HG03108 (cell line): ENCODE measurements around the gene CISD3.

Source experiments
- ATAC-seq: cut with Tn5 transposase; IDR thresholded peaks from one replicate; pipeline ENCODE4 v1.9.1; 2021; ENCODE audit warnings: moderate library complexity; ENCODE audit not compliant: unreplicated experiment

CISD3 gene

DNA sequence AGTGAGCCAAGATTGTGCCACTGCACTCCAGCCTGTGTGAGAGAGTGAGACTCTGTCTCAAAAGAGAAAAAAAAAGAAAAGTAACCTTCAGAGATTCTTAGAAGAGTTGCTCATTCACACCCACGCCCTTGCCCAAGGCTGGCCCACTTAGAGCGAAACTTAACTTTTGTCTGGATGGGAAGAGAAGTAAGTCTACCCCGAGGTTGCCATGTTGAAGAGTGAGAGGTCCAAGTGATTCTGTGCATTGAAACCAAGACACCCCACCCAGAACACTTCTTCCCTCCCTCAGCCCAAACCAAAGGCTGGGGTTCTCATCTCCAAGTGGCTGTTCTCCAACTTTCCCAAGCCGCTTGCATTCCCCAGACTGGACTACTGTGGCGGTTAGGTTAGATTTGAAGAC lies 2.4 kb upstream of the CISD3 start:
- no peak for ATAC-seq

GRCh38 chr17:38728290-38728831 lies 1.8 kb upstream of the CISD3 start:
- no peak for ATAC-seq

DNA sequence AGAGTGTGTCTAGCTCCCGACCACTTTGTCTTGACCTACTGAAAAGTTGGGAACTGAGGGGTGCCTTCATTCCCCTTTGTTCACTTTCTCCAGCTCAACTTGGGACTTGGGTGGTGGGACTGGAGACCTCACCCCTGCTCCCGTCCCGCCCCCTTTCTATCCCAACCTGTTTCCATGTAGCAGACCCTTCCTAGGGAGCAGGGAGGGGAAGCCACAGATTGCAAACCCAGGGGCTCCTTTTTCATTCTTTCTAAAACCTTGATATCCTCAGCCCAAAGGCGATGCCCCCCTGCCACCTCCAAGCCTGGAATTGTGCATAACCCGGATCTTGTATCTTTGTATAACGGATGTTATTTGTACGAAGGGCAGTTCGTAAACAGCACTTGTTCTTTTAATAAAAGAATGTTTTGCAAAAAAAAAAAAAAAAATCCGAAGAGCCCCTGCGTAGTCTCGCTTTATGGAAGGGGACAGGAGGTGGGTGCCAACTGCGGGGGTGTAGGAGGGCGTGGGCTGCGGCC lies 714 bp upstream of the CISD3 start:
- no peak for ATAC-seq

DNA sequence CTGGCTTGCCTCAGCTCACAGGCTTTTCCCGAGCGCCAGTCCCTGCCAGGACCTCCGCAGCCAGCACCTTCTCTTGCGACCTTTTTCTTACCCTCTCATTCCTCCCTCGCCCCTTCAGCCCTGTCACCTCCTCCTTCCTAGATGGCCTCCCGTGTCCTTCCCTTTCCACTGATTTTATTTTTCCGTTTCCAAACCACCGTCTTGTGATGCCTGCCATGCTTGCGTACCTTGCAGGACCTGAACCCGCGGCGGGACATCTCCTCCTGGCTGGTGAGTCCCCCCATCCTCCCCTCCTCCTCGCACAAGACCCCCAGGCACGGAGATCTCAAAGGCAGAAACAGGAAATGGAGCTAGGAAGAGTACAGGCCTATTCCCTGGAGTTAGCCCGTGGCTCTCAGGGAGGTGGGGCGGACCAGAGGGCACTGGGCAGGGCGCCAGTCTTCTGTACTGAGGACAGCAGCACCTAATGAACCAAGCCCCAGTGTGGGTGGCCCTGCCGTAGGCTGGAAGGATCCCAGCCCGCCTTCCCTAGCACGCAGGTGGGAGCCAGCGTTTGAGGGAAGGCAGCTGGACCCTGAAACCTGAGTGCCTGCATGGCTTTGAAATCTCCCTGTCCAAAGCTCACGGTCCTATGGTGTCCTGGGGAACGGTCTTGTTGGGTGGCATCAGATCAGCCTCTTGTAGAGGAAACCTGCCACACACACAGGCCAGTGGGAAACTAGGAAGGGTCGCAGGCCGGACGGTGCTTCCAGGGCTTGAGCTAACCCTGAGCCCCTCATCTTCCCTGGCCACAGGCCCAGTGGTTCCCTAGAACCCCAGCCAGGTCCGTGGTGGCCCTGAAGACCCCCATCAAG lies 612 bp downstream of the CISD3 start:
- ATAC-seq: no peak

- no peak for ATAC-seq
Measured at GRCh38 chr17:38731526-38732294, 1.6 kb downstream of the CISD3 start.

GRCh38 chr17:38732376-38733281 lies 2.5 kb downstream of the CISD3 start:
- ATAC-seq: no peak

GRCh38 chr17:38733282-38733981 lies 3.3 kb downstream of the CISD3 start:
- ATAC-seq: no peak

DNA sequence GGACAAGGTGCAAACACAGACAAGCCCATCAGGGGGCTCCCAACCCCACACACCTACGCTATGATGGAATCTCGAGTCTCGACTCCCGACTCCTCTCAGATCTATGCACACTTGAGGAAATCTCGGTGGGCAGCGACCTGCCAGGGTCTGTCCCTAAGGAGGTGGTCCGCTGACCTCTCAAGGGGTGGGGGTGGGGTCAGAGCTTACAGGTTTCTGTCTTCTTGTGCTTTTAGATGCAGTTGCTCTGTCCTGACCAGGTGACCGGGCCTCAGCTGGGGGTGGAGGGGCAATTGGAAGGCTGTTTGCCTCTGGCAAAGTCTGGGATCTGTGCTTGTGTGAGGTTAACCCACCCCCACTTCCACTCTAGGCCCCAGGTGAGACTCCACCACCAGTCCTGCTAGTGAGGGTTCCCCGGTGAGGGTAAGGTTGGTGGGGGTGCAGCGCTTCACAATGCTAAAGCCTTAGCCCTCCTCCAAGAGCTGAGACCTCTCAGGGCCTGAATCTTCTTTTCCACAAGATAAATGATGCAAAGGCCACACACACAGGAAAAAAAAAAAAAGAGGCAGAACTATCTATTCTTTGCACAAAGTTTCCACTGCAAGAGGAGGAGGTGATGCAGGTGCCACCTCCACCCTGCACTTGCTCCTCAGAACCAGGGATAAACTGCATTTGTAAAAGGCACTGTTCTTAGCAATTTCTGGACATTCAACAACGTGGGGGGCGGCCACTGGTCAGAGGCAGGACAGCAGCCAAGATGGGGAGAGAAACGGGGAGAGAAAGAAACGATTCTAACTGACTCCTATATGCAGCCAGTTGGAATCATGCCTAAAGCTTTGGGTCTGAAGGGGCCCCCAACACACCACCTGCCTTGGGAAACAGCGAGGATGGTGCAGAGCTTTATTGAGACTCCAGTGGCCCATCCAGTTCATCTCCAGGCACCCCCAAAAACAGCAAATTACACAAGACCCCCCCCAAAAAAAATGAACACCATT lies 4.1 kb downstream of the CISD3 start:
- no peak for ATAC-seq

DNA sequence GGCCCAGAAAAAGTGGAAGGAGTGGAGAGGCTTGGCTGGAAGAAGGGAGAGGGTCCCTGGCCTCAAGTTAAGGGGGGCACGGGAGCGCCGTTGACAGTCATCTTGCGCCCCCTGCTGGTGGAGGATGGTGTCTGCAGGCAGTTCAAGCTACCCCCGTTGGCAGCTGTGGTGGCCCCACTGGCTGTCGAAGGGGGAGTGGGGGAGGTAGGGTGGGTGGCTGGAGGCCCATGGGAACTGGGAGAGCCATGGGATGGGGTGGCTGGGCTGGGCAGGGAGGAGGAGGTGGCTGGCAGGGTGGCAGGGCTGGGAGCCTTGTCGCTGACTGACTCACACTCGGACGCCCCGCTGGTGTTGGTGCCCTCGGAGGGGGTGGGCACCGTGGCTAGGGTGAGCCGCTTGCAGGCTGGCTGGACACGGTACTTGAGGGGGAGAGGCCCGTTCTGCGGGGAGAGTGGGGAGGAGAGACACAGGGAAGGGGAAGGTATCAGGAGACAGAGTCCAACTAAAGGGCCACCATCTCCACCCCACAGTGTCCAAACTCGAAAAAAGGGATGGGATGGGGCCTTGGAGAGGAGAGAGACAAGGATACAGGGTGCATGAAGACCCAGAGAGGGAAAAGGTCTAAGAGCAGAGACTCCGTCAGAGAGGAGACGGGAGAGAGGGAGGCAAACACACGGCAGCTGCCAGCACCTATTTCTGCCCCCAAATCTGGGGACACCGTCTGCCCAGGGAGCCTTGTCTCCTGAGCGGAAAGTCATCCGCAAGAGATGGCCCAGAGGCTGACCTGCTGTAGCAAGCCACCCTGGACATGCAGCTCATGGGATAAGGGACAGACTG lies 5.2 kb downstream of the CISD3 start:
- no peak for ATAC-seq

DNA sequence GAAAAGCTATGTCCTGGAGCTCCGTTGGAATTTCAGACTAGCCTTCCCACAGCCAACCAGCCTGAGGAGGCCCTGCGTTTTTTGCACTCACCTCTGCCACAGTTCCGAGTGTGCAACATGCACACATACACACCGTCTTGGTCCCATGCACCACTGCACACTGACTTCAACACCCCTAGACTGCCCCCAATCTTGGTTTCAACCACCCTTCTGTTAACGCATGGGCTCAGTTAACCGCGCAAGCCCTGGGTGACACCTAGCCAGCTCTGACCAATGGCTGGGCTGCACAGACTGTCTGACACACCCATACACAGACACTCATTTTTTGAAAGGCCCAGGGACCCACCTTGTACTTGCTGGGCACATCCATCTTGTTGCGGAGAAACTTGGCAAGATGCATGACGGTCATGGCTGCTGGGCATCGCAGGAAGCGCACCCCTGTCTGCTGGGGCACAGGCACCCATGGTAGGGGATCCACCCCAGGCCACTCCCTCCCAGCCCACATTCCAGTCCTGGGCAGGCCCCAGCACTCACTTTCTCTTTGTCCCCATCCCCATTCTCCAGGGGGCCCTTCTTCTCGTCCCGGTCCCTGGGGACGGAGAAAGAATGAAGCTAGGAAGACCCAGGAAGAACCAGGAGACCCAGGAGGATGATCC lies 8.0 kb downstream of the CISD3 start:
- no peak for ATAC-seq

GRCh38 chr17:38738686-38739085 lies 8.5 kb downstream of the CISD3 start:
- no peak for ATAC-seq

DNA sequence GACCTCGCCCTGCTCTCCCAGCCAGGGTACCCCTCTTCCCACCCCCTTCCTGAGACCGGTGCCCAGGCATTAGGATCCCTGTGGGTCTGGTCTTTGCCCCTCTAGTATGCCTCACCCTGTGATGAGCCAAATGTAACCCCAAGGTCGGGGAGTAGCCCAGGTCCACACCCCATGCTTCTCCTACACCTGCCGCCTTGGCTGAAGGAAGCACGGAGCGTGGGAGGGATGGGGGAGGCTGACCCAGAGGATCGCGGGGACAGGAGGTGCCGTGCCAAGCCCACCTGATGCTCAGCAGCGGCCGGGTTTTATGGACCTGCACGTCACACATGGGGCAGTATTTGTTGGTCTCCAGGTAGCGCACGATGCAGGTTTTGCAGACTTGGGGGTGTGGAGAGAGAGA lies 9.2 kb downstream of the CISD3 start:
- no peak for ATAC-seq

- no peak for ATAC-seq
Measured at GRCh38 chr17:38740044-38740443, 9.9 kb downstream of the CISD3 start.

DNA sequence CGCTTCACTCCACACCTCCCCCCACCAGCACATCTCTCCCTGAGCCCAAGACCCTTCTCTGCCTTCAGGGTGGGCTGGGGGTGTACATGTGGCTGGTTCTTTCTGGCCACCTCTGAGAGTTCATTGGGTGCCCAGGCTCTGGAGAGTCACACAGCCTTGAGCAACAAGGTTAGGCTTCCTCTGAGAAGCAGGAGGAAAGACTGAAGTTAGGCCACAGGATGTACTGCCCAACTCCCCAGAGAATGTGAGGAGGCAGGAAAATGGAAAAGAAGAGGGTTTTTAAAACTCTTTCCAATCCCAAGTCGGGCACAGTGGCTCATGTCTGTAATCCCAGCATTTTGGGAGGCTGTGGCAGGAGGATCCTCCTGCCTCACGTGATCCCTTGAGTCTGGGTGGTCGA lies 10.7 kb downstream of the CISD3 start:
- no peak for ATAC-seq

DNA sequence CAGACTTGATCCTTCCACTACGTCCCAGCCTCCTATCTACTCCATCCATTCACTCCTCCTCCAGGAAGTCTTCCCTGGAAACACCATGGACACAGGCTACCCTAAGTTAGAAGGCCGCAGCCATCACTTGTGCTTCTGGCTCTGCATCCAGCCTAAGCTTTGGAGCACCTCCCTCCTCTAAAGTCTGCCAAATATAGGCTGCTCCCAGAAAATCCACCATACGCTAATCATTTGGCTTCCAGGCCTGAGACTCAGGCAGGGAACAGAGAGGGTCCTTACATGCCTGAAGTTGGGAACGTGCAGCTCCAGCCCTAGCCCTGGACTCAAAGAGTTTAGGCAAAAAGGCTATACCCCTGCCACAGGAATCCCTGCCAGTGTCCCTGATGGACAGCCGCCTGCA lies 11.3 kb downstream of the CISD3 start:
- ATAC-seq: no peak

DNA sequence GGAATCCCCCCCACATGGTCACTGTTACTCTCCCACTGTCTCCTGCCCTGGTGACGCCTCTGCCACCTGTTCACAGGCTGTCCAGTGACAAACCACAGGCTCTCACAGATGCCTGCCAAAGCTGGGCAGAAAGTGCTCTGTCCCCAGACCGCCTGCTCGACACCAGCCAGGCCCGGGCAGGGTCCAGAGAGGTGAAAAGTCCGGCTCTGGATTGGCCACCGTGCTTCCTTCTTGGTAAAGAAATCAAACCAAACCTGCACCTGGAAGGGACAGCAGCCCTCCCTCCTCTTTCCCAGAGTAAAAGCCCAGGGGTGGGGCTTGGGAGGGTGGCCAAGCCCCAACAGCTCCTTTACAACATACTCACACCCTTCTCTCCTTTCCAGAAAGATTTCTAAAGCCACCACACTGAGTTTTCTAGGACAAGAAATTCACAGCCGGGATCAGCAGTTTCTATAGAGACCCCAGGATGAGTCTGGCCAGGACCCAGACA lies 11.8 kb downstream of the CISD3 start:
- ATAC-seq: no peak
